ENCODE results near the gene PEPD.

DNA sequence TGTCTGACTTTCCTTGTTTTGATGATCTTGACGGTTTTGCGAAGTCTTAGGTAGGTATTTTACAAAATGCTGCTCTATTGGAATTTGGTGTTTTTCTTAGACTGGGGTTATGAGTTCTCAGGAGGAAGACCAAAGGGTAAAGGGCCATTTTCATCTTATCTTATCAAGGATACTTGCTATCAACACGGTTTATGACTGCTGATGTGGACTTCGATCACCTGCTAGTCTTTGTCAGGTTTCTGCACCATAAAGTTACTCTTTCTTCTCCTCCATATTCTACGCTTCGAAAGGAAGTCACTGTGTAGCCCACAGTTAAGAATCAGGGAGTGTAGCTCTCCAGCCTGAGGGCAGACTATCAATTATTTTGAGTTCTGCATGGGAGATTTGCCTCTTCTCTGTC lies 155.5 kb downstream of the PEPD start:
- TF ChIP-seq TAF1 (conservative IDR thresholded peaks at IDR 0.05) (no peak), RAD21 (IDR thresholded peaks at IDR 0.05) (no peak), JUND (IDR thresholded peaks at IDR 0.05) (no peak), NR2F2 (IDR thresholded peaks at IDR 0.05) (no peak), HNF4G (IDR thresholded peaks at IDR 0.05) (no peak), SP1 (IDR thresholded peaks at IDR 0.05) (no peak), YY1 (IDR thresholded peaks at IDR 0.05) (no peak)
- TF ChIP-seq, protein P1, sequence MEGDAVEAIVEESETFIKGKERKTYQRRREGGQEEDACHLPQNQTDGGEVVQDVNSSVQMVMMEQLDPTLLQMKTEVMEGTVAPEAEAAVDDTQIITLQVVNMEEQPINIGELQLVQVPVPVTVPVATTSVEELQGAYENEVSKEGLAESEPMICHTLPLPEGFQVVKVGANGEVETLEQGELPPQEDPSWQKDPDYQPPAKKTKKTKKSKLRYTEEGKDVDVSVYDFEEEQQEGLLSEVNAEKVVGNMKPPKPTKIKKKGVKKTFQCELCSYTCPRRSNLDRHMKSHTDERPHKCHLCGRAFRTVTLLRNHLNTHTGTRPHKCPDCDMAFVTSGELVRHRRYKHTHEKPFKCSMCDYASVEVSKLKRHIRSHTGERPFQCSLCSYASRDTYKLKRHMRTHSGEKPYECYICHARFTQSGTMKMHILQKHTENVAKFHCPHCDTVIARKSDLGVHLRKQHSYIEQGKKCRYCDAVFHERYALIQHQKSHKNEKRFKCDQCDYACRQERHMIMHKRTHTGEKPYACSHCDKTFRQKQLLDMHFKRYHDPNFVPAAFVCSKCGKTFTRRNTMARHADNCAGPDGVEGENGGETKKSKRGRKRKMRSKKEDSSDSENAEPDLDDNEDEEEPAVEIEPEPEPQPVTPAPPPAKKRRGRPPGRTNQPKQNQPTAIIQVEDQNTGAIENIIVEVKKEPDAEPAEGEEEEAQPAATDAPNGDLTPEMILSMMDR (IDR thresholded peaks at IDR 0.05; ENCODE audit: low read depth, low read length, missing input control) = no peak
- TF ChIP-seq, protein P2, sequence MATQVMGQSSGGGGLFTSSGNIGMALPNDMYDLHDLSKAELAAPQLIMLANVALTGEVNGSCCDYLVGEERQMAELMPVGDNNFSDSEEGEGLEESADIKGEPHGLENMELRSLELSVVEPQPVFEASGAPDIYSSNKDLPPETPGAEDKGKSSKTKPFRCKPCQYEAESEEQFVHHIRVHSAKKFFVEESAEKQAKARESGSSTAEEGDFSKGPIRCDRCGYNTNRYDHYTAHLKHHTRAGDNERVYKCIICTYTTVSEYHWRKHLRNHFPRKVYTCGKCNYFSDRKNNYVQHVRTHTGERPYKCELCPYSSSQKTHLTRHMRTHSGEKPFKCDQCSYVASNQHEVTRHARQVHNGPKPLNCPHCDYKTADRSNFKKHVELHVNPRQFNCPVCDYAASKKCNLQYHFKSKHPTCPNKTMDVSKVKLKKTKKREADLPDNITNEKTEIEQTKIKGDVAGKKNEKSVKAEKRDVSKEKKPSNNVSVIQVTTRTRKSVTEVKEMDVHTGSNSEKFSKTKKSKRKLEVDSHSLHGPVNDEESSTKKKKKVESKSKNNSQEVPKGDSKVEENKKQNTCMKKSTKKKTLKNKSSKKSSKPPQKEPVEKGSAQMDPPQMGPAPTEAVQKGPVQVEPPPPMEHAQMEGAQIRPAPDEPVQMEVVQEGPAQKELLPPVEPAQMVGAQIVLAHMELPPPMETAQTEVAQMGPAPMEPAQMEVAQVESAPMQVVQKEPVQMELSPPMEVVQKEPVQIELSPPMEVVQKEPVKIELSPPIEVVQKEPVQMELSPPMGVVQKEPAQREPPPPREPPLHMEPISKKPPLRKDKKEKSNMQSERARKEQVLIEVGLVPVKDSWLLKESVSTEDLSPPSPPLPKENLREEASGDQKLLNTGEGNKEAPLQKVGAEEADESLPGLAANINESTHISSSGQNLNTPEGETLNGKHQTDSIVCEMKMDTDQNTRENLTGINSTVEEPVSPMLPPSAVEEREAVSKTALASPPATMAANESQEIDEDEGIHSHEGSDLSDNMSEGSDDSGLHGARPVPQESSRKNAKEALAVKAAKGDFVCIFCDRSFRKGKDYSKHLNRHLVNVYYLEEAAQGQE (IDR thresholded peaks at IDR 0.05) = no peak
- TF ChIP-seq, protein P3, sequence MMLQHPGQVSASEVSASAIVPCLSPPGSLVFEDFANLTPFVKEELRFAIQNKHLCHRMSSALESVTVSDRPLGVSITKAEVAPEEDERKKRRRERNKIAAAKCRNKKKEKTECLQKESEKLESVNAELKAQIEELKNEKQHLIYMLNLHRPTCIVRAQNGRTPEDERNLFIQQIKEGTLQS (IDR thresholded peaks at IDR 0.05) = no peak
- TF ChIP-seq, protein P4, sequence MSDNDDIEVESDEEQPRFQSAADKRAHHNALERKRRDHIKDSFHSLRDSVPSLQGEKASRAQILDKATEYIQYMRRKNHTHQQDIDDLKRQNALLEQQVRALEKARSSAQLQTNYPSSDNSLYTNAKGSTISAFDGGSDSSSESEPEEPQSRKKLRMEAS (IDR thresholded peaks at IDR 0.05) = no peak

Measured in liver (tissue), 3 donors.